Hepatocyte (in vitro differentiated cells): ENCODE data around the gene NELL2.

ENCODE experiments used
- EZH2 ChIP-seq: fragments of 200-600 bp; sonication (generic); IDR thresholded peaks from 2 replicates; pipeline ENCODE4 v1.6.1; 2016; ENCODE audit warnings: antibody characterized with exemption, mild to moderate bottlenecking, borderline replicate concordance
- TF ChIP-seq, protein P1 (sequence below): fragments of 200-600 bp; sonication (generic); IDR thresholded peaks from 2 replicates; pipeline ENCODE4 v1.5.1; 2016; ENCODE audit warnings: antibody characterized with exemption, mild to moderate bottlenecking; ENCODE audit not compliant: poor library complexity

DNA sequence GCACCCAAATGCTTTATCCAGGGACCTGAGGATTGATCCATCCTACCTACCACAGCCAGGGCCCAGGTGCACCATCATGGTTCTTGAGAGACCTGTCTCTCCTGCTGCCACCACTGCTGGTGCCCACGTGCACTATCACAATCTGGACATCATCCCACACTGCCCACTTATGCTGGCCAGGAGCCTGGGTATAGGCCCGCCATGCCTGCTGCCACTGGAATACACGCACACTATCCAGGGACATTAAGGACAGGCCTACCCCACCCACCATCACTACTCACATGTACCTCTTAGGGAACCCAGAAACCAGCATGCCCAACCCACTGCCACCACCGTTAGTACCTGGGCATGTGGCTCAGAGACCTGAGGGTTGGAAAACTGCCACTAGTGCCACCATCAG is 207.7 kb downstream of the NELL2 start:
- TF ChIP-seq EZH2 = no peak
- TF ChIP-seq, protein P1, sequence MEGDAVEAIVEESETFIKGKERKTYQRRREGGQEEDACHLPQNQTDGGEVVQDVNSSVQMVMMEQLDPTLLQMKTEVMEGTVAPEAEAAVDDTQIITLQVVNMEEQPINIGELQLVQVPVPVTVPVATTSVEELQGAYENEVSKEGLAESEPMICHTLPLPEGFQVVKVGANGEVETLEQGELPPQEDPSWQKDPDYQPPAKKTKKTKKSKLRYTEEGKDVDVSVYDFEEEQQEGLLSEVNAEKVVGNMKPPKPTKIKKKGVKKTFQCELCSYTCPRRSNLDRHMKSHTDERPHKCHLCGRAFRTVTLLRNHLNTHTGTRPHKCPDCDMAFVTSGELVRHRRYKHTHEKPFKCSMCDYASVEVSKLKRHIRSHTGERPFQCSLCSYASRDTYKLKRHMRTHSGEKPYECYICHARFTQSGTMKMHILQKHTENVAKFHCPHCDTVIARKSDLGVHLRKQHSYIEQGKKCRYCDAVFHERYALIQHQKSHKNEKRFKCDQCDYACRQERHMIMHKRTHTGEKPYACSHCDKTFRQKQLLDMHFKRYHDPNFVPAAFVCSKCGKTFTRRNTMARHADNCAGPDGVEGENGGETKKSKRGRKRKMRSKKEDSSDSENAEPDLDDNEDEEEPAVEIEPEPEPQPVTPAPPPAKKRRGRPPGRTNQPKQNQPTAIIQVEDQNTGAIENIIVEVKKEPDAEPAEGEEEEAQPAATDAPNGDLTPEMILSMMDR = no peak
